ENCODE measurements around the gene P3H1.
A peak's percentile ranks its signal among the peaks of the same experiment; 100 is the strongest.

The P3H1 gene

DNA sequence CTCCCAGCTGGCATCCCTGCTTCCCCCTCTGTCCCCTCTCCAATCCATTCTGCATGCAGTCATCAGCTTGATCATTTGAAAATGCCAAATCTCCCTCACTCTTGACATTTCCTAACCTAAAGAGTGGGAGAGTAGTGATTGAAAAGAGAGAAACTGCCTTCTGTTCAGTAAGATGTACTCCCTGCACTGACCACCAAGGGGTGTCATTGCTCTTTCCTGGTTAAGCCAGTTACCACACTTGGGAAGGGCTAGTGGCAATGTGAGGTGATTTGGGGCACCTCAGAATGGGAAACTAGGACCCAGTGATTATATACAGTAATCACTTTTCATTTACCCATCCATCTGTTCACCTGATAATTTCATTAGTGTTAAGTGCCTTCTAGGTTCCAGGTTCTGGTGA is 11.0 kb upstream of the P3H1 start:
- POLR2A ChIA-PET = interaction anchor here (0.8 to 7.2 kb wide), 3 partner anchors 11 to 68 kb away, joined by 3 to 44 read pairs (median 16); partner anchors contain the start of genes C1orf50, P3H1 and ZNF691
- TF ChIP-seq BHLHE40 (IDR thresholded peaks at IDR 0.05; ENCODE audit: borderline replicate concordance) (no peak), FOXA1 (IDR thresholded peaks at IDR 0.05) (no peak), CTBP1 (IDR thresholded peaks at IDR 0.05; ENCODE audit: borderline replicate concordance) (no peak), LEF1 (IDR thresholded peaks at IDR 0.05; ENCODE audit: borderline replicate concordance) (no peak), ELF4 (IDR thresholded peaks at IDR 0.05) (no peak), FOXK2 (IDR thresholded peaks at IDR 0.05) (no peak), NFRKB (IDR thresholded peaks at IDR 0.05) (no peak), ZNF384 (IDR thresholded peaks at IDR 0.05) (no peak), FOXM1 (IDR thresholded peaks at IDR 0.05; ENCODE audit: borderline replicate concordance) (no peak), L3MBTL2 (conservative IDR thresholded peaks at IDR 0.05) (no peak), SP1 (IDR thresholded peaks at IDR 0.05) (no peak), ARNT (IDR thresholded peaks at IDR 0.05) (no peak), TARDBP (IDR thresholded peaks at IDR 0.05) (no peak), HDGF (IDR thresholded peaks at IDR 0.05; ENCODE audit: borderline replicate concordance) (no peak)
- TF ChIP-seq, protein P1, sequence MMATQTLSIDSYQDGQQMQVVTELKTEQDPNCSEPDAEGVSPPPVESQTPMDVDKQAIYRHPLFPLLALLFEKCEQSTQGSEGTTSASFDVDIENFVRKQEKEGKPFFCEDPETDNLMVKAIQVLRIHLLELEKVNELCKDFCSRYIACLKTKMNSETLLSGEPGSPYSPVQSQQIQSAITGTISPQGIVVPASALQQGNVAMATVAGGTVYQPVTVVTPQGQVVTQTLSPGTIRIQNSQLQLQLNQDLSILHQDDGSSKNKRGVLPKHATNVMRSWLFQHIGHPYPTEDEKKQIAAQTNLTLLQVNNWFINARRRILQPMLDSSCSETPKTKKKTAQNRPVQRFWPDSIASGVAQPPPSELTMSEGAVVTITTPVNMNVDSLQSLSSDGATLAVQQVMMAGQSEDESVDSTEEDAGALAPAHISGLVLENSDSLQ (IDR thresholded peaks at IDR 0.05) = no peak
- CTCF ChIA-PET = interaction anchor here (0.6 to 2.0 kb wide), 9 partner anchors 11 to 306 kb away, joined by 3 to 15 read pairs (median 3); partner anchors contain the start of genes C1orf50 and P3H1
- DNase-seq (ENCODE audit: extremely low spot score) = peak; percentile 63

GRCh38 chr1:42776502-42776901 is 9.7 kb upstream of the P3H1 start:
- ChIA-PET CTCF (interaction anchor here (0.5 to 1.3 kb wide), 2 partner anchors 10 to 180 kb away, joined by 3 to 4 read pairs; no protein-coding TSS in a partner anchor), POLR2A (interaction anchor here (7.2 kb wide), 1 partner anchor 9 kb away, joined by 44 read pairs; the partner anchor contains the start of genes C1orf50 and P3H1)

GRCh38 chr1:42774928-42775526 is 8.2 kb upstream of the P3H1 start:
- ChIA-PET CTCF (no interaction called here), POLR2A (interaction anchor here (7.2 kb wide), 1 partner anchor 8 kb away, joined by 44 read pairs; the partner anchor contains the start of genes C1orf50 and P3H1)
- no peak for DNase-seq (ENCODE audit: extremely low spot score)
- TF ChIP-seq CTBP1 (IDR thresholded peaks at IDR 0.05; ENCODE audit: borderline replicate concordance) (no peak), NFRKB (IDR thresholded peaks at IDR 0.05) (no peak), L3MBTL2 (conservative IDR thresholded peaks at IDR 0.05) (no peak)
- TF ChIP-seq, protein P1 (IDR thresholded peaks at IDR 0.05) = peak; percentile 9; the same call in 1 of the 2 replicates

More at GRCh38 chr1:42776502-42776901, 9.7 kb upstream of the P3H1 start:
- no peak for TF ChIP-seq HDGF (IDR thresholded peaks at IDR 0.05; ENCODE audit: borderline replicate concordance)
- no peak for TF ChIP-seq SUZ12 (IDR thresholded peaks at IDR 0.05)
- no peak for TF ChIP-seq ELF4 (IDR thresholded peaks at IDR 0.05)
- TF ChIP-seq CTBP1 (IDR thresholded peaks at IDR 0.05; ENCODE audit: borderline replicate concordance) = no peak
- no peak for DNase-seq (ENCODE audit: extremely low spot score)

DNA sequence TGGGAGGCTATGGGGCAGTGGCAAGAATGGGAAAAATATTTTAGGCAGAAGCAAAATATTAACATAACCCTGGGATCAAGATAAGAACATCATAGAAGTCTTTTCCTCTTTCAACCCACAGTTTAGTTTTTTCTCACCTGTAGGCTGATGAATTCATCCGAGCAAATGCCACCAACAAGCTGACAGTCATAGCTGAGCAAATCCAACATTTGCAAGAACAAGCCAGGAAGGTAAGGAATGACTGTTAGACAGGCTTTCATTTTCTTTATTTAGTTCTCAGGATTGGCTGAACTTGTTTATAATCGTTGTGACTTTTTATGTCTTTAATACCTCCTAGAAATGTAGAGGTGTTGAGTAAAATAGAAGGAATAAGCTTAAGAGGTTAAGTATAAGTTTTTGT is 6.6 kb upstream of the P3H1 start:
- TF ChIP-seq ELF4 (IDR thresholded peaks at IDR 0.05) (no peak), SP1 (IDR thresholded peaks at IDR 0.05) (no peak), NFRKB (IDR thresholded peaks at IDR 0.05) (no peak), BHLHE40 (IDR thresholded peaks at IDR 0.05; ENCODE audit: borderline replicate concordance) (no peak), ZNF384 (IDR thresholded peaks at IDR 0.05) (no peak), L3MBTL2 (conservative IDR thresholded peaks at IDR 0.05) (no peak), TARDBP (IDR thresholded peaks at IDR 0.05) (no peak), SUZ12 (IDR thresholded peaks at IDR 0.05) (no peak), FOXK2 (IDR thresholded peaks at IDR 0.05) (no peak), FOXM1 (IDR thresholded peaks at IDR 0.05; ENCODE audit: borderline replicate concordance) (no peak), ARNT (IDR thresholded peaks at IDR 0.05) (no peak), CTBP1 (IDR thresholded peaks at IDR 0.05; ENCODE audit: borderline replicate concordance) (no peak), LEF1 (IDR thresholded peaks at IDR 0.05; ENCODE audit: borderline replicate concordance) (no peak), FOXA1 (IDR thresholded peaks at IDR 0.05) (no peak), HDGF (IDR thresholded peaks at IDR 0.05; ENCODE audit: borderline replicate concordance) (no peak)
- TF ChIP-seq, protein P1 (IDR thresholded peaks at IDR 0.05) = no peak
- CTCF ChIA-PET = no interaction called here
- POLR2A ChIA-PET = interaction anchor here (0.7 to 1.2 kb wide), 2 partner anchors 73 to 91 kb away, joined by 3 to 4 read pairs; partner anchors contain the start of genes YBX1 and ZNF691
- no peak for DNase-seq (ENCODE audit: extremely low spot score)

DNA sequence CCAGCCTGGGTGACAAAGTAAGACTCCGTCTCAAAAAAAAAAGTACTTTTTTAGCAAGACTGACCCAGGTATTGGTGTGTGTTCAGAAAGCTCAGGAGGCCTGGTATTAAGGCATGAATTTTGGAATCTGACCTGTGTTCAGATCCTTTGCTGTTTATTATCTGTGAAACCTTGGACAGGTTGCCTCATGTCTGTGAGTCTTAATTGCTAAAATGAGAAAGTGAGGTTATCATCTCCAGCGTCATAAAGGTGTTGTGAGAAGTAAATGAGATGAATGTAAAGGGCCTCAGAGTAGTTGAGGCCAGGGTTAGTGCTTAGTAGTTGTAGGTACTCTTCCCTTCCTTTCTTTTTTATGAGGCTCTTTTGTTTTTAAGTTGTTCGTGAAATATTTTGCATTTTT is 3.0 kb upstream of the P3H1 start:
- CTCF ChIA-PET = interaction anchor here (0.6 to 0.8 kb wide), 3 partner anchors 18 to 793 kb away, joined by 3 to 4 read pairs (median 3); no protein-coding TSS in a partner anchor
- no peak for DNase-seq (ENCODE audit: extremely low spot score)
- POLR2A ChIA-PET = interaction anchor here (1.5 kb wide), 1 partner anchor 76 kb away, joined by 5 read pairs; the partner anchor contains the start of gene ZNF691
- no peak for TF ChIP-seq SP1 (IDR thresholded peaks at IDR 0.05)

DNA sequence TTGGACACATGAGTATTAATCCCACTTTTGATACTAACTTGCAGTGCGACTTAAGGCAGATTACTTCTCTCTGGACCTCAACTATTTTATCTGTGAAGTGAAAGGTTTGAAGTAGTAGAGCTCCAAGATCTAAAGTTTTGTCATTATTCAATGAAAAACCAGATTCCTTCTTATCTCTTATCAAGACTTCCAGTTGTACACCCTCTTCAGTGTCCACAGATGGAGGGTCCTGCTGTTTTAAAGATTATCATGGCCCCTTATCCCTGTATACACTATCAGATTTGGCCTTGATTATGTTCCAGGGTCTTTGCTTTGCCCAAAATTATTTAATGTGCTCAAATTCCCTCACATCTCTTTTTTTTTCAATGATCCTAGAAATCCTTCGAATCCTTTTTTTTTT is 1.3 kb upstream of the P3H1 start:
- POLR2A ChIA-PET = interaction anchor here (3.1 to 3.7 kb wide), 3 partner anchors 11 to 79 kb away, joined by 22 to 44 read pairs (median 37); partner anchors contain the start of genes ERMAP, SVBP and ZNF691
- CTCF ChIA-PET = no interaction called here
- no peak for DNase-seq (ENCODE audit: extremely low spot score)
- TF ChIP-seq NFRKB (IDR thresholded peaks at IDR 0.05) (no peak), ARNT (IDR thresholded peaks at IDR 0.05) (no peak), FOXM1 (IDR thresholded peaks at IDR 0.05; ENCODE audit: borderline replicate concordance) (no peak), ELF4 (IDR thresholded peaks at IDR 0.05) (no peak), HDGF (IDR thresholded peaks at IDR 0.05; ENCODE audit: borderline replicate concordance) (no peak), CTBP1 (IDR thresholded peaks at IDR 0.05; ENCODE audit: borderline replicate concordance) (no peak)
- TF ChIP-seq, protein P1 (IDR thresholded peaks at IDR 0.05) = no peak

All from HEK293T (cell line).